HG03066 (cell line): ENCODE measurements around the gene PTPRN2.

Experiments
- ATAC-seq: cut with Tn5 transposase; IDR thresholded peaks from one replicate; pipeline ENCODE4 v1.9.1; 2021; ENCODE audit warnings: low read depth; ENCODE audit not compliant: unreplicated experiment

PTPRN2 gene

DNA sequence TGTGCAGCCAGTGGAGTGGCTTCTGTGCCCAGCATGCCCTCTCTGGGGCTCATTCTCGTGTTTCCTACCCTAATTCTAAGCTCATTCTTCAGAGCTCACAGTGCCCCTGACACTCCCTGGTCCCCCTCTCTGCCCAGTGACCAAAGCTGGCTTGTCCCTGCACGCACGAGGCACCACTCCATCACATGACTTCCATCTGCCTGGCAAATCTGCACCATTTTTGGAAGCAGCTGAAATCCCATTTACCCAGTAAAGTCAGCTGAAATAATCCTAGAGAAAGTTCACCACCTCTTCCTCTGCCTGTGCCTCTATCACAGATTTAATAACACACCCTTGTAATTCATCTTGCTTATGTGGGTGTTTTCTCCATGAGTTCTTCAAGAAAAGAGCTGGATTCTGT, 616.9 kb downstream of the PTPRN2 start:
- no peak for ATAC-seq

DNA sequence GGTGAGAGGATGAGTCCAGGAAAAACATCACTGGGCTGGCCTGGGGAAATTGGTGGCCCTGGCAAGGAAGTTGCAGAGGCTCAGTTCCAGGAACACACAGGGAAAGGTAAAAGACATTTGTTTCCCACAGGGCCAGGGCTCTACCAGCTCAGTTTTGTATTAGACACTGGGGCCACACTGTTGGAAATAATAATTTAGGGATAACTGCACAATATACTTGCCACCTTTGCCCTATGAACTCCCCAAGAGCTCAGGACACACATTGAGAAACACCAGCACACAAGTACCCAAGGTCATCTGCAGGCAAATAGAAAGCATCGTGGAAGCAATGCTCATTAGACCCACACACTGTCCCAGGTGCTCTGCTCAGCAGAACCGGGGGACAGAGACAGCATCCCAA, 617.6 kb downstream of the PTPRN2 start:
- no peak for ATAC-seq

DNA sequence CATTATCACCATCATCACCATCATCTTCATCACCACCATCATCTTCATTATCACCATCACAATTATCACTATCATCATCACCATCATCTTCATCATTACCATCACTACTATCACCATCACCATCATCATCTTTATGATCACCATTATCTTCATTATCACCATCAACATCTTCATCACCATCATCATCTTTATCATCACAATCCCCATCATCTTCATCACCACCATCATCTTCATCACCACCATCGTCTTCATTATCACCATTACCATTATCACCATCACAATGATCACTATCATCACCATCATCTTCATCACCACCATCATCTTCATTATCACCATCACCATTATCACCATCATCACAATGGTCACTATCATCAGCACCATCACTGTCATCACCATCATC, 621.1 kb downstream of the PTPRN2 start:
- no peak for ATAC-seq

DNA sequence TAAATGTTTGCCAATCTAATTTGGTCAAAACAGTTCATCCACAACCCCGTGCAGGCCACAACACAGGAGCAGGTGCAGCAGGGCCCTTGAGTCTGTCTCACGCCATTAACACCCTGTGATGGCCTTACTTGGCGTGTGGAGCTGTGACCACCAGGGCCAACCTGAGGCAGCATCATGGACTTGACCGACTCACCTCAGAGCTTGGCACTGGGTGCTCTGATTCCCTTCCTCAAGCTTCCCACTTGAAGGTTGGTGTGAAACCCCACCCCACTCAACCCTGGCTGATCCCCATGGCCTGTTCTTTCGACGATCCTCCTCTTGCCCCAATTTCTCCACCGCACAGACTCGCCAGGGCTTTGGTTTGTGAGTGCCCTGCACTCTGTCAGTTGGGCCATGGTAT, 623.1 kb downstream of the PTPRN2 start:
- ATAC-seq: no peak

DNA sequence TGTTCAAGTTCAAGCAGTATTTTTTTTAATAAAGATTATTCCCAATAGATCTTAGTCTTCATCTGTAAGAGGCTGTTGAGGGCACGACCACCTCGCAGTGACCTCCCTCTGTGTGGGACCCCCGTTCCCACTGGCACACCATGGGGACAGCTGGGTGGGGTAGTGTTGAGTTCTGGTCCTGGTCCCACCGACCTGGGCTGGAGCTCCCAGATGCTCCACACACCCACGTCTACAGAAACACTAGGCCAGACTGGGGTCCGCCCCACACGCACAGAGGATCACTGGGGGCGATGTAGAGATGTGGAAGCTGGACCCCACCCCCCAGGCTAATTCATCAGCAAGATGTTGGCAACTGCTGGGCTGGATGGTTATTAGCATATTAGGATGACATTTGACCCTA, 623.6 kb downstream of the PTPRN2 start:
- ATAC-seq: no peak

DNA sequence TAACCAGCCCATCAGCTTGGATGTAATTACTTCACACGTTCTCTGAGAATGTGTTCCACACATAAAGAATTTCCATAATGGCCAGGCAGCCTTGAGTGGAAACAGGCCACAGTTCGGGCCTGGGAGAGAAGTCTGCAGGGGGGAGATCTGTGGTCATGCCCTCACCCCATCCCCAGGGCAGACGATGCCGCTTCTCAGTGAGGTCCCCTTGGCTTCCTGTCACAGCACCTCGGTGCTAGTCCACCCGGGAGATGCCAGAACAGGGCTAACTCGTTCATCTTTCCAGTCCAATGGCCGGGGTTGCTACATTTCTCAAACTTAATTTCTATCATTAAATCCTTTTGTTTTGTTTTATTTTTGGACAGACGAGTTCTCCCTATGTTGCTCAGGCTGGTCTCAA, 624.1 kb downstream of the PTPRN2 start:
- no peak for ATAC-seq

DNA sequence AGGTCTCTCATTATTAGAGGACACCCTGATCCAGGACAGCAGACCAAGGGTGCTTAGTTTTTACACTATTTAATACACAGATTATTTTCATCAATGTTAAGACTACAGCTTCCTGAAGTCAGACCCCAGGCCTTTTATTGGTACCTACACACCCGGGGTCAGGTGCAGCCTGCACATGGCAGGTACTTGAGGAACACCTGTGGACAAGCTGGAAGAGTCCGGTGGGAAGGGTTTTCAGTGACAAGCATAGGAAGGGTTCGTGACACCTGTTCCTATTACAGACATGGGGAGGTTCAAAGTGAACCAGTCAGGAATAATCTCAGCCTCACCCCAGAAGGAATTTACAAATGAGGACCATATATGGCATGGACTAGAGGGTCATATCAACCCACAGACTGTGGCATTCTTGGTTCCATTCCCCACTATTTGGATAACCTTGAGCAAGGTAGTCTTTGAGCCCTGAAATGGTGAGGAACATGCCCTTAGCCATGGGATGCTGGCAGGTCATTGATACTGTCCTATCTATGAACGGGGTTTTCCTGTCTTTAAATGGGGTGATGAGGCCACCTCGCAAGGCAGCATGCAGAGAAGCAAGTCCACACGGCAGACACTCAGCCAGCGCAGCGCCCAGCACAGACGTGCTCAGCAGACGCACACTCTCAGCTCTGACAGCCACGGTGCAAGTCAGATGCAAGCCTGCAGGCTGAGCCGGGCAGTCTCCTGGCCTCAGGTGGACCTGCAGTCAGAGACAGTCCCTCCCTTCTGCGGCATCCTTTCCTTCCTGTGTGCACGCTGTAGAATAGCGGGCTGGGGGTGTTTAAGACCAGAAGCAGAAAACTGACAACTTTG, 624.9 kb downstream of the PTPRN2 start:
- no peak for ATAC-seq

DNA sequence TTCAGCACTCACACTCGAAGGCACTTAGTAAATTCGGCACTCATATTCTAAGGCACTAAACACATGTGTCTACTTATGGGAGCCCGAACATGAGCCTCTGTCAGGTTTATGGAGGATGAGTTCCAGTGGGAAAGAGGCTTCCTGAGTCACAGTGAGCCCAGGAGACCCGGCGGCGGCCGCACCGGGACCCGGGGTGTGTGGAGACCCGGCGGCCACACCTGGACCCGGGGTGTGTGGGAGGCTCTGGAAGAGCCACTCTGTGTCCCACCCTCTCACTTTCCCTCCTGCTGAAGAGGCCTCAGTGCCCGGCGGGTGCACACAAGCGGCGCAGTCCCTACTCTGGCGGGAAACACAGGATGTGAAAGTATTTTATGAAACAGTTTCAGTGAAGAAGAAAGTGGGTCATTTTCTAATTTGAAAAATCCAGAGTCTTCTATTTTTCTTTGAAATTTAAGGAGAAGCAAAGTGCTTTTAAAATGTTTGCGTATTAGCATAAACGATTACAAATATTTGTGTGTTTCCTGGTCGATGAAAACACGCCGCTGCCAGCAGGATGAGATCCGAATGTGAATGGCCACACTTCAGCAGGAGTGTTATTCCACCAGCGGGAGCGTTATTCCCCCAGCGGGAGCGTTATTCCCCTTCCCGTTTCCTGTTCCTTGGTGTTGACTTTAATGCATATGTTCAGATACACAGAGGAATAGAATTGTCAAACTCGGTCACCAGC, 625.7 kb downstream of the PTPRN2 start:
- no peak for ATAC-seq

DNA sequence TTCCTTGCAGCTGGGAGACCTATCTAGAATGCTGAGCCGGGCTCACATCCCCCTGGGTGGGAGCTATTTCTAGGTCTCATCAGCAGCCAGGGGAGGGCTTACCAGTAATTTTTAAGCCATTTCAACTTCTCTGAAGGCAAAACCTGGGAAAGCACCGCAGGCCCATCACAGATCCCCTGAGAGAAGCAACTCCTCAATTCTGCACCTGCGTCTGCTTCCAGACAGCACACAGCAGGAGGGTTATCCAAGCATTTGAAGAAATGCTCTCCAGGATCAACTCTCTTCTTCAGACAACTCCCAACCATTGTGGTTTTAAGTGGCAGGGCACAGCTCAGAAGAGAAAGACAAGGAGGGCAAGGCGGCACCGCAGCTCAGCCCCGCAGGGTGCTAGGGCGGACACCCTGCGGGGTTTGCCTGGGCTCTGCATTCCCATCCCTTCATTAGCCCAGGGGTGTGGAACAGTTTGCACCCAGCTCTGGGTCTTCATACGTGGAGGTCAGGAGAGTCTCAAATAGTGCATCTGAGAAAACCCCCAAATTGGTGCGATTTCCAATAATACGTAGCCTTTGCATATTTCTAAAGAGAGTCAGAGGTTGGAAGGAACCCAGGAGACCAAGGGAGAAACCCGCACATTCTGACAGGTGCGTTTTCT, 632.1 kb downstream of the PTPRN2 start:
- ATAC-seq: no peak

DNA sequence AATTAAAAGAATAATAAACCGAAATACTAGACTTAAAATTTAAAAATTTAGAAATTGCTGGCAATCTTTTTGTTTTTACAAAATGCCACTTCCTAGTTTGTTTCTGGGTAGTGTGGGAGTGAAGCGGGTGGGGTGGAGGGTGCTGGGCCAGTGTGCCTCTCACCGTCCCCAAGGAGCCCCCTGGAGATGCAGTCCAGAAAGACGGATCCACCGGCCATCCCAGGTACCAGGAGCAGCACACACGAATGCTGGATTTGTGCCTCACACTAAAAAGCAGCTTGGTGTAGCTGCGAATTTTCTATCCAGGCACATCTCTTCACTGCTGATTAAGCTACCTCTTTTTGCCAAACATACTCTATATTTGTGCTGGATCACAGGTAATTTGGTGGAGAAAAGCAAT, 632.7 kb downstream of the PTPRN2 start:
- ATAC-seq: no peak

DNA sequence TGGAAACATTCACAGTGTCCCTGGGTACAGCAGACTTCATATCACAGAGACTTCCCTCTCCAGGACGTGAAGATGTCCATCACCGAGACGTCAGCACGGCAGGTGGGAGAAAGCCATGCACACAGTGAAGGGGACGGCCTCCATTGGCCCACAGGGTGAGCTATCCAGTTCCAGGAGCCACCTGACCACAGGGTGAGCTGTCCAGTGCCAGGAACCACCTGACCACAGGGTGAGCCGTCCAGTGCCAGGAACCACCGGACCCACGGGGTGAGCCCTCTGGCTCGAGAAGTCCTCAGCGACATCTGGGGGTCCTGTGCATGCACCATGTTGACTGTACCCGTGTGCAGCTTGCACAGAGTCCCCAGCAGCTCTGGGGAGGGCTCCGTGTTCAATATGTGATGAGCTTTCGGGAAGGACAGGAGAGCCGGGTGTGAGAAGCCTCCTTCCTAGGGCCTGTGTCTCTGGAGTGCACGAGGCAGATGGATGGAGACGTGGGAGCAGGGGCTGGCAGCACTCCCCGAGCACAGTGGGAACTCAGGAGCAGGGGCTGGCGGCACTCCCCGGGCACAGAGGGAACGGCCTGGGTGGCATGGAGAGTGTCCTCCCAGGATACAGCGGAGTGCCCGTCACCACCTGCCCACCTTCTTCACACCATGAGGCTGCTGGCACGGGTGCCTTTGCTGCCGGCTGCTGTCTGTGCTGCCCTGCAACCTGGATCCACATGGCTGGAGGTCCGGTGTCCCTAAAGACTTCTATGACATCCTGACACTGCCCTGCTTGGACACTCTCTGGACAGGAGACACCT, 634.6 kb downstream of the PTPRN2 start:
- ATAC-seq: no peak

DNA sequence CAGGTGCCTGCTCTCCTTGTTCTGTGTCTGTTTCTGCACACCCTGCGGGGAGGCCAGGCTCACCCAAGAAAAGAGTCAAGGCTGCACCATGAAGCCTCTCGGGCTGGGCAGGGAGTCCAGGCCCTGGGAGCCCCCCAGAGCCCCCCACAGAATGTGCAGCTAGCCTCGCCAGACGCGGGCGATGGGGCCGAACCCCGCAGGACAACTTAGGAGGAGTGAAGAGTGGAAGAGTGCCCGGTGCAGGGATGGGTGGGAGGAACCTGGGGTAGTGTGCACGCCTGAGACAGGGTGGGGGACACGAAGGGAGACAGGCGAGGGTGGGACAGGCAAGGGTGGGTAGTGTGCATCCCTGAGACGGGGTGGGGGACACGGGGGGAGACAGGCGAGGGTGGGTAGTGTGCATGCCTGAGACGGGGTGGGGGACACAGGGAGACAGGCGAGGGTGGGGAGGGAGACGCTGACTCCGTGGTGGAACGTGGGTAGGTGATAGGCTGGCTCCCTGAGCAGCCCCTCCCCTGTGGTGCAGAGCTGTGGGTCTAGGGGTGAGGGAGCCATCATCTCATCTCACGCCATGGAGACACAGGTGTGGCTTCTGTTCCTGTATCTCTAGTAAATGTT, 635.5 kb downstream of the PTPRN2 start:
- ATAC-seq: no peak

DNA sequence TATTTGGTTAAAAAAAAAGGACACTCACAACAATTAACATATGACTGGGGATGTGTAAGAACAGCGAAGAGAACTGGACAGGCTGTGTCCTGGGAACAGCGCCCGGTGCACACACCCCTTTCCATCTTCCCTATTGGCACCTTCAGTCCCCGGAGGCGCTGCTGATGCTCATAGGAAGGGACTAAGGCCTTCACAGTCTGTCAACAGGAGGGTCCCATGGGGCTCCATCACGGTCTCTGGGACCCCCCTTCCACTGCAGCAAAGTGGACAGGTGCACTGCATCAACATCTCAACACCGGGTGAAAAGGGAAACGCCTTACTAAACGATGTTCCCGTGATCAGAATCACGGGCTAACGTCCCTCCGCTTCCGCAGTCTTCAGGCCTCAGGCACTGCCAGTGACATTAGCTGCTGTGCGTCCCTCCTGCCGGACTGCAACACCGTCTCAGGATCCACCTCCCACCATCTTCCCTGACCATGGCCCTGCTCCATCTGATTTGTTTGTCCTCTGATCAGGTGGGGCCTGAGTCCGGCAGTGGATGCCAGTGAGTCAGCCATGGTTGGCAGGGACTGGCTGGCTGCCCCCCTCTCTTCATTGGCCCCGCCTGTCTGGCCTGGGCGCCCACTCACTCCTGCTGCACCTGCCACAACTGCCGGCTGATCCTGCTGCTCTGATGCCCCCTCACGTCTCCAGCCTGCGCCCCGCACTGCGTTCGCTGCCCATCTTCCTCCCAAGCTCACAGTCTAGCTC, 636.1 kb downstream of the PTPRN2 start:
- ATAC-seq: no peak

DNA sequence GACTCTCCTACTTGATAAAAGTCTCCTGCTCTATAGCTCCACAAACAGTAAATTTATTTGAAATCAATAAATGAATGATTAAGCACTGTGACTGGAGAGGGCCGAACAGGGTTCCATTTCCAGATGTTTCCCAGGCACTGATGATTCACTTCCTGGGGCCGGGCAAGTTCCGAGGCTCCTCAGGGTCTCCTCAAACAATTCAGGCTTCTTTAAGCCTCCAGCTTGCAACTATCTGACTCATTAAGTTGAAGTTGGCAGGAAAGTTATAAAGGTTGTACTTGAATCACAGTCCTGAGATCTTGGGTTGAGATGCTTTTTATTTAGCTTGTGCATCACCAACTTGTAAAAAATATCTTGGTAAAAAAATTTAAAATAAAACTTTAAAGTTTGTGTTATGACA, 637.9 kb downstream of the PTPRN2 start:
- no peak for ATAC-seq

DNA sequence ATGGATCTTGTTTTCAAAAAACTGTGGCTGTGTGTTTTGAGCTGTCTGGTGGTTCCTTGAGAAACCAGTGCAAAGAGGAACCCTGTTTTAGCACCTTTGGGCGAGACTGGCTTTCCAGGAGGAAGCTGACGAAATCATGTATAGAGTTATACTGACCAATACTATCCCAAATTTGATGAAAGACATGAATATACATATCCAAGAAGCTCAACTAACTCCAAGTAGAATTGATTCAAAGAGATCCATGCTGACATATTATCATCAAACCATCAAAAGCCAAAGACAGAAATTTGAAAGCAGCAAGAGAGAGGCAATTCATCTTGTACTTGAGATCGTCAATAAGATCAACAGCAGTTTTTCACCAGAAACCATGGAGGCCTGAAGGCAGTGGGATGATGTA, 640.1 kb downstream of the PTPRN2 start:
- ATAC-seq: no peak

DNA sequence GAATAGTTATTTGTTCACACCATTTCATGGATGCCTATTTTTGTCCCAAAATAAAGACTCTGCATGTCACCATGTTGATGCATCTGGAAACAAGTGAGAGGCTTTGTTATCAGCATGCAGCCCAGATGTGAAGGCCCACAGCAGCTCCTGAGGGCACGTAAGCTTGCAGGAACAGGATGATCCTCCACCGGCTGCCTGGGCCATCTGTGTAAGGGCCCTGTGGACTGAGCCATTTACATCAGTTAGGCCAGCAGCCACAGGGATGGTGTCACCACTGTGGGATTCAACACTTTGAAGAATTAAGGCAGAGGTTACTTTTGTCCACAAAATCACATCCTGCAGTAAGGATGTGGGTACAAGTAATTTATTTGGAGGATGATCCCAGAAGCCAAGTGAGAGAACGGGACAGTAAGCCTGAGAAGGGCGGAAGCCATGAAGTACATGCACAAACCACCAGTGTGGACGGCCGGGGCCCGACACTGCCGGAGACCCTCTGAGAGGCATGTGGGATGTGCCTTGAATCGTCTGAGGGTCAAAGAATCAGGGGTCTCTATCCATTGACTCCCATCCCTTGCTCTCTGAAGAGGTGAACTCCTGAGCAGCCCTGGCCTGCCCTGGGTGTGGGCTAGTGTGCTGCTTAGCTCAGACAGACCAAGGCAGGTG, 641.1 kb downstream of the PTPRN2 start:
- ATAC-seq: no peak

DNA sequence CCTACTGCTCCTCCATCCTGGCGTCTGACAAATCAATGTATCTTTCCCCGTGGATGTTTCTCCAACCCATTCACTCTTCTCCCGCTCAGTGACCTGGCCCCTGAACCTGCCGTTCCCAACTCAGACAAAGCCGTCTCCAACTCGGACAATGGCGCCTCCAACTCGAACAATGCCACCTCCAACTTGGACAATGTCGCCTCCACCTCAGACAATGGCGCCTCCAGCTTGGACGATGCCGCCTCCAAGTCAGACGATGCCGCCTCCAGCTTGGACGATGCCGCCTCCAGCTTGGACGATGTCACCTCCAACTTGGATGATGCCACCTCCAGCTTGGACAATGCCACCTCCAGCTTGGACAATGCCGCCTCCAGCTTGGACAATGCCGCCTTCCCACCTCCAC, 642.2 kb downstream of the PTPRN2 start:
- no peak for ATAC-seq

DNA sequence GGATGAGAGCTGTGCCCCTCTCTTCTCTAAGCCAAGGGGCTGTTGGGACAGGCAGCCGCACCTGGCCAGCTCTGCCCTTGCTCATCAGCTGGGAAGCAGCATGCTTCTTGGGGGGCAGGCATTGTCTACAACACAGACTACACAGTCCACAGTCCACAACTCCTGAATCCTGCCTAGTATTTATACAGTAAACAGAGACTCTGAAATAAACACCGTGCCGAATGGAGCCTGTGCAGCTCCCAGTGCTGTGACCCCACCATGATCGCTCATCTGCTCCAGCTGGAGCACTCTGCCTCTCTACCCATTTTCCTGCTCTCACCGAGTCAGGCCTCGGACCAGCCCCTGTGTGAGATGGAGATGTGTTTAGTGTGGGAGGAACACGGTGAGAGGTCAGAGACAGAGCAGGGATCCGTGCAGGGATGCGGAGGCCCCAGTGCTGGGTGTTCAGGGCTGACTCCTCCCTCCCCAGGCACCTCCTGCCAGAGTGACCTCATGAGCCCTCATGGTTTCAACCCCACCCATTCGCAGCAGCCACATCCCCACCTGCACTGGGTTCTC, 642.8 kb downstream of the PTPRN2 start:
- no peak for ATAC-seq

DNA sequence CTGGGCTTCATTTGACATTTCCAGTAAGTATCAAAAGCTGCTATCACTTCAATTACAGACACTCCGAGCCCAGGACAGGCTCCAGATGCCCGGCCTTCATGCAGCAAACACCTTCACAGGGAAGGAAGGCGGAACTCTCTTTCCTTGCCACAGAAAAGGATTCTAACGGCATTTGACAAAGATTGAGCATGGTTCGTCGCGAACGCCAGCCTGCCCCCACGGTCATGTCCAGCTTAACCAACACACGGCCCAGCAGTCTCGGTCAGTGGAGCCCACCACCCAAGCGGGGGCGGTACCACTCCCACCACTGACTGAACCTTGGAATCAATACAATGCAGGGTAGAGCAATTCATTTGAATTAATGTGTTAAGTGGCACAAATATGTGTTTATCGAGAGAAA, 643.6 kb downstream of the PTPRN2 start:
- ATAC-seq: no peak
